ENCODE measurements around the gene PDE4B. TPM values are rescaled to one million over a fixed set of nuclear protein-coding genes. Genes with fewer than 3 reads are reported as not detected.

Gene PDE4B
- total RNA-seq, 4 donors from 2014 or later = 3.7 to 16.6 (median 5.1) TPM

DNA sequence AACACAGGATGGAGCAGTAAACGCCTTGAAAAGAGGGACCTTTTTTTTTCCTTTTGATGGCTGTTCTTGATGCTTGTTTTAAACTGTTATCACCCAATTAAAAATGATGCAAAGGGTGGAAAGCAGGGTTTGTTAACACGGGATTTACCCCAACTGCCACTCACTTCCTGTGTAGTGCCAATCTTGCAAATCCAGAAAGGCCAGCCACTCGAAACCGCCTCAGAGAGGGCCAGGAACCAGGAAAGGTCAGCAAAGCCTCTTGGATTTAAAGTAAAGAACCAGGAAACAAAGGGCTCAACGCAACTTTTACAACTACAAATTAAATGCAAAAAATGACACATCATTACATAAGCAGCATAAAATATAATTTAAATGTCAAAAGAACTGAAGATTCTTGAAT, 347.4 kb downstream of the PDE4B start:
- H3K36me3 ChIP-seq = no peaks in the 10 kb centered on the region
- 64% methylated on average over 5 of the region's 5 CpGs for WGBS
- TF ChIP-seq CTCF (IDR thresholded peaks at IDR 0.05) = no peak
- TF ChIP-seq EP300 (IDR thresholded peaks at IDR 0.05) = no peak
- no peak for TF ChIP-seq POLR2A (IDR thresholded peaks at IDR 0.05; ENCODE audit: low read depth)
- no peak for TF ChIP-seq POLR2AphosphoS5 (IDR thresholded peaks at IDR 0.05)
- H3K4me1 ChIP-seq = no peaks in the 10 kb centered on the region
- intact Hi-C loops (cut with DNase I) = no loop called here
- H3K27me3 ChIP-seq = no peaks in the 10 kb centered on the region
- H3K27ac ChIP-seq (replicated peaks in 1 of 4) = no peak overlapping the region
- no peak overlapping the region for H3K4me3 ChIP-seq
- DNase-seq (ENCODE audit: extremely low spot score) = no peak
- no peaks in the 10 kb centered on the region for H3K9me3 ChIP-seq

- Histone ChIP-seq H3K36me3 (no peaks in the 10 kb centered on the region), H3K4me3 (no peak overlapping the region), H3K9me3 (no peaks in the 10 kb centered on the region), H3K4me1 (no peaks in the 10 kb centered on the region), H3K27me3 (no peaks in the 10 kb centered on the region), H3K27ac (replicated peaks in 1 of 4) (no peak overlapping the region)
- 67% methylated on average over 2 of the region's 2 CpGs for WGBS
- intact Hi-C loops (cut with DNase I) = no loop called here
- no peak for DNase-seq (ENCODE audit: extremely low spot score)
- no peak for TF ChIP-seq CTCF (IDR thresholded peaks at IDR 0.05)
- no peak for TF ChIP-seq POLR2A (IDR thresholded peaks at IDR 0.05; ENCODE audit: low read depth)
- no peak for TF ChIP-seq EP300 (IDR thresholded peaks at IDR 0.05)
- TF ChIP-seq POLR2AphosphoS5 (IDR thresholded peaks at IDR 0.05) = no peak
Observed at GRCh38 chr1:66143651-66144050, 351.0 kb downstream of the PDE4B start.

GRCh38 chr1:66147226-66147835, 354.6 kb downstream of the PDE4B start:
- Histone ChIP-seq H3K27me3 (no peaks in the 10 kb centered on the region), H3K27ac (replicated peaks in 1 of 4) (no peak overlapping the region), H3K9me3 (no peaks in the 10 kb centered on the region), H3K4me1 (no peaks in the 10 kb centered on the region), H3K36me3 (no peaks in the 10 kb centered on the region), H3K4me3 (no peak overlapping the region)
- intact Hi-C loops (cut with DNase I) = no loop called here
- 84% methylated on average over 4 of the region's 4 CpGs for WGBS
- DNase-seq (ENCODE audit: extremely low spot score) = no peak
- no peak for TF ChIP-seq EP300 (IDR thresholded peaks at IDR 0.05)
- TF ChIP-seq POLR2A (IDR thresholded peaks at IDR 0.05; ENCODE audit: low read depth) = no peak
- no peak for TF ChIP-seq POLR2AphosphoS5 (IDR thresholded peaks at IDR 0.05)
- no peak for TF ChIP-seq CTCF (IDR thresholded peaks at IDR 0.05)

DNA sequence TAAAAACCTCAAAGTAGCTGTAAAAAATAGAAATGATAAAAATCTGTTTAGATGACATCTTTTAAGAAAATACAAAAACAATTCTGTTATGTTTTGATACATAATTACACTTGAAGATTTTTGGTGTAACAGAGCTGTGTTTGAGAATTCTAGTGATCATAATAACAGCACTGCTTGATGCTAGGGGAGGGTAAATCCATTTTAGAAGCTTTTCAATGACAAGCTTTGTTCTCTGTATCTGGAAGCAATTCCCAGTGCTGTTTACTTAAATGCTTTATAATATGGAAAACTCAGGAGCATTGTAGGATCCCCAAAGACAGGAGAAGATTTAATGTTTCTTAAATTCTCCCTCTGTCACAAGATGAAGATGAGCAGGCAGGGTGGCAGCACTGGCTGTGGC, 359.3 kb downstream of the PDE4B start:
- Histone ChIP-seq H3K4me1 (no peaks in the 10 kb centered on the region), H3K36me3 (no peaks in the 10 kb centered on the region), H3K27me3 (no peaks in the 10 kb centered on the region), H3K9me3 (no peaks in the 10 kb centered on the region), H3K27ac (replicated peaks in 1 of 4) (no peak overlapping the region), H3K4me3 (no peak overlapping the region)
- no peak for DNase-seq (ENCODE audit: extremely low spot score)
- no peak for TF ChIP-seq POLR2A (IDR thresholded peaks at IDR 0.05; ENCODE audit: low read depth)
- no peak for TF ChIP-seq POLR2AphosphoS5 (IDR thresholded peaks at IDR 0.05)
- no peak for TF ChIP-seq EP300 (IDR thresholded peaks at IDR 0.05)
- TF ChIP-seq CTCF (IDR thresholded peaks at IDR 0.05) = no peak
- intact Hi-C loops (cut with DNase I) = no loop called here

- WGBS = 92% methylated on average over 3 of the region's 3 CpGs
- Histone ChIP-seq H3K27ac (replicated peaks in 1 of 4) (no peak overlapping the region), H3K4me1 (no peaks in the 10 kb centered on the region), H3K9me3 (no peaks in the 10 kb centered on the region), H3K27me3 (no peaks in the 10 kb centered on the region), H3K36me3 (no peaks in the 10 kb centered on the region), H3K4me3 (no peak overlapping the region)
- intact Hi-C loops (cut with DNase I) = no loop called here
- no peak for TF ChIP-seq EP300 (IDR thresholded peaks at IDR 0.05)
- DNase-seq (ENCODE audit: extremely low spot score) = no peak
Observed at GRCh38 chr1:66154394-66154793, 361.7 kb downstream of the PDE4B start.

Data from esophagus muscularis mucosa (tissue), 4 donors.